GM10266 (cell line): ENCODE results near the gene APMAP.

Source experiments
- DNase-seq: peaks from one replicate; pipeline ENCODE4 v3.0.0; 2012; ENCODE audit errors: extremely low spot score
- TF ChIP-seq, protein P1 (sequence below): IDR thresholded peaks from 2 replicates; pipeline ENCODE4 v1.5.1; 2012; ENCODE audit warnings: mild to moderate bottlenecking, low read depth; ENCODE audit not compliant: control insufficient read depth, insufficient read depth; ENCODE audit errors: missing control alignments

Gene APMAP

DNA sequence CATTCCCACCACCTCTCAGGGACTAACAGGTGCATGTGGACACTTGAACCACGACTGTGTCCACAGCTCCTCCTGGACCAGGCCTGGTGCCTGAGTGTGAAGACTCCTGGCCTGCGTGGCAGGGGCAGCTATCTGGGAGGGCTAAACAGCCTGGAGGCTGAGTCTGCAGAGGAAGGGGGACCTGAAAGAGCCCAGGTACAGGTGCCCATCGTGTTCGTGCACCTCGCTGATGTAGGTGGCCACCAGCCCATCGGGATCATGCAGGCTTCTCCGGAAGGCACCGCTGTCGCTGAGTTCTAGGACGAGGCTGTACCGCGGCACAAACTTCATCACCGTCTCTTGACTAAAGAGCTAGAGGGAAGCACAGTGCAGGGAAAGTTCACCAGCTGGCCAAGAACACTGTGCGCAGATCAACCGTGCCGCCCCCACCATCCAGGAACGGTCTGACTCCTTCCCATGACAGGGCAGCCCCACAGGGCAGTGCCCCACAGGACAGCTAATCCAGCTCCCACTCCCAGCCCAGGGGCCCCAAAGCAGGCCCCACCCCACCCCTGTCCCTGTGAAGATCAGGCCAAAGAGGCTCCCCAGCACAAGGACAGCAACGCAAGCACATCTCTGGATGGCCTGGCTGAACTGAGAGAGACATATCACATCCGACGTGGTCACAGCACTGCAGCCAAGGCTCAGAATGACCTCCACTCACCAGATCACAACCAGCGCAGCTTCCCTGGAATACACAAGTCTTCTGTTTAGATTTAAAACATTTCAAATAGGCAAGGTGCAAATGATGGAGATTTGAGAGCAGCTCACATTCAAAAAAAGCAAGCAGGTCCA lies 28.7 kb downstream of the APMAP start:
- no peak for DNase-seq
- TF ChIP-seq, protein P1, sequence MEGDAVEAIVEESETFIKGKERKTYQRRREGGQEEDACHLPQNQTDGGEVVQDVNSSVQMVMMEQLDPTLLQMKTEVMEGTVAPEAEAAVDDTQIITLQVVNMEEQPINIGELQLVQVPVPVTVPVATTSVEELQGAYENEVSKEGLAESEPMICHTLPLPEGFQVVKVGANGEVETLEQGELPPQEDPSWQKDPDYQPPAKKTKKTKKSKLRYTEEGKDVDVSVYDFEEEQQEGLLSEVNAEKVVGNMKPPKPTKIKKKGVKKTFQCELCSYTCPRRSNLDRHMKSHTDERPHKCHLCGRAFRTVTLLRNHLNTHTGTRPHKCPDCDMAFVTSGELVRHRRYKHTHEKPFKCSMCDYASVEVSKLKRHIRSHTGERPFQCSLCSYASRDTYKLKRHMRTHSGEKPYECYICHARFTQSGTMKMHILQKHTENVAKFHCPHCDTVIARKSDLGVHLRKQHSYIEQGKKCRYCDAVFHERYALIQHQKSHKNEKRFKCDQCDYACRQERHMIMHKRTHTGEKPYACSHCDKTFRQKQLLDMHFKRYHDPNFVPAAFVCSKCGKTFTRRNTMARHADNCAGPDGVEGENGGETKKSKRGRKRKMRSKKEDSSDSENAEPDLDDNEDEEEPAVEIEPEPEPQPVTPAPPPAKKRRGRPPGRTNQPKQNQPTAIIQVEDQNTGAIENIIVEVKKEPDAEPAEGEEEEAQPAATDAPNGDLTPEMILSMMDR = no peak

DNA sequence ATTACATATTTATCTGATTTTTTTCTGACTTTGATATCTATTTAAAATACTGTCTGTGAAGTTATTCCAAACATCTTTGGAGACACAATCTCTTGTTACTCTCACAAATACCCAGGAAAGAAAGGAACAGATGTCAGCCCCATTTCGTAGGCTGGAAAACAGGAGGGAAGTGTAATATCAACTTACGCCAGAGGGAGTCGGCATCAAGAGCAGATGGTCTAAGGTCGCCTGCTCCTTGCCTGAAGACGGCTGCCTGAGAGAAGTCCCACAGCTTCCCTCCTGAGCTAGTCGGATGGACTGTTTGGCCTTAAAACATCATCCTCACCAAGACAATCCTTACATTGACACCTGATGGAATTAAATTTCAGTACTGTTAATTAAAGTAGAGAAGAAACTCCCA lies 30.0 kb downstream of the APMAP start:
- TF ChIP-seq, protein P1 = no peak

DNA sequence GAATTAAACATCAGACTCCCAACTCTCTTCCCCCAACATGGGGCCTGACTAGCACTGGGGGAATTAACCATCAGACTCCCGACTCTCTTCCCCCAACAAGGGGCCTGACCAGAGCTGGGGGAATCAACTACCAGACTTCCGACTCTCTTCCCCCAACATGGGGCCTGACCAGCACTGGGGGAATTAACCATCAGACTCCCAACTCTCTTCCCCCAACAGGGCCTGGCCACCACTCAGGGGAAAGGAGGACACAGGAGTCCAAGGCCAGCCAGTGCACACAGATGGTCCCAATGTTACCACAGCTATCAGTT lies 30.4 kb downstream of the APMAP start:
- DNase-seq = no peak
- TF ChIP-seq, protein P1 = no peak

More for the DNA sequence above, 30.0 kb downstream of the APMAP start:
- no peak for DNase-seq

DNA sequence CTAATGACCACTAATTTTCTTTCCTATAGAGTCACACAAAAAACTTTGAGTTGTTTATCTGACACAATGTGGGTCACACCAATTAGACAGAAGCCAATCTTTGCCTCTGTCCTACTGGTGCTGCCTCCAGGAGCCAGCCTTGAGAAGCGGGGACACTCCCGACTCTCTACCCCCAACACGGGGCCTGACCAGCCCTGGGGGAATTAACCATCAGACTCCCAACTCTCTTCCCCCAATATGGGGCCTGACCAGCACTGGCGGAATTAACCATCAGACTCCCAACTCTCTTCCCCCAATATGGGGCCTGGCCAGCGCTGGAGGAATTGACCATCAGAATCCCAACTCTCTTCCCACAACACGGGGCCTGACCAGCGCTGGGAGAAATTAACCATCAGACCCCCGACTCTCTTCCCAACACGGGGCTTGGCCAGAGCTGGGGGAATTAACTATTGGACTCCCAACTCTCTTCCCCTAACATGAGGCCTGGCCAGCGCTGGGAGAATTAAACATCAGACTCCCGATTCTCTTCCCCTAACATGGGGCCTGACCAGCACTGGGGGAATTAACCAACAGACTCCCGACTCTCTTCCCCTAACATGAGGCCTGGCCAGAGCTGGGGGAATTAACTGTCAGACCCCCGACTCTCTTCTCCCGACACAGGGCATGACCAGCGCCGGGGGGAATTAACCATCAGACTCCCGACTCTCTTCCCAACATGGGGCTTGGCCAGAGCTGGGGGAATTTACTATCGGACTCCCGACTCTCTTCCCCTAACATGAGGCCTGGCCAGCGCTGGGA lies 31.0 kb downstream of the APMAP start:
- DNase-seq = no peak
- TF ChIP-seq, protein P1 = no peak

DNA sequence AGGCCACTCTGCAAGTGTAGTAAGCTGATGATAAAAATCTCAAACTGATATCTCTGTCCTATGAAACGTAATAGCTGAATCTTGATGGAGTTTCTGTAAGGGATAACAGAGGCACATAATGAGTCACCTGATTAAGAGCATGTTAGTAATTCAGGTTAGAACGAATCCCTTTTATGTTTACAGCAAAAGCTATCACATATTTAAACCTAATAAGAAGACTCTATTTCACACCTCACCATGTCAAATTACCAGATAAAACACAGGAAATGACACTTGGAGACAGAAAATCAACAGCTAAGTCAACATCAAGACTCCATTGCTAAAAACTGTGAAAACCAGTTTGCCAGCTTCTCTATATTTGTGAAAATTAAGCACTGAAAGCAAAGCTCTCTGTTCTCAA lies 31.7 kb downstream of the APMAP start:
- no peak for DNase-seq
- TF ChIP-seq, protein P1 = no peak

DNA sequence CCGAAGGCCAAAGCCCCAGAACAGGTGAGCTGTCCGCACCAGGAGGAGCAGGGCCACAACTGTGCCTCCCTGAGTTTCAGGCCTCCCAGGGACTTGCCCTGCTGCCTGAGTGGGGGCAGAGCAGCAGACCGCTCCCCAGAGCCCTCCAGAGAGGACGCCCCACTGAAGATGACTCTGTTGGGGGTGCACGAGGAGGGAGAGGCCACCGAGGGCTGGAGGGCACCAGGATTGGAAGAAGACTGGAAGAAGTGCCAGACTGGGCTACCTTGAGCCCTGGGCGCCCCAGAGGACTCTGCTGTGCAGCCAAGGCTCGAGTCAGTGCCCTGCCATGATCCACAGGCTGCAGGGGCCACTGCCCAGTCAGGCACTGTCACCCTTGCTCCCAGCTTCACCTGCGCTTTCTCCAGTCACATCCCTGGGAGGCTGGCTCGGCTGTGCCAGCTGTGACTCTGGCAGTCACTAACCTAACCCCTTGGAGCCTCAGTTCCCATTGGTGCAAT lies 32.2 kb downstream of the APMAP start:
- TF ChIP-seq, protein P1 = no peak
- no peak for DNase-seq
